ENCODE data around the gene CCBE1. TPM values are rescaled to one million over a fixed set of nuclear protein-coding genes. Genes with fewer than 3 reads are reported as not detected.

Gene CCBE1
- total RNA-seq, 1 donor from 2014 or later, result 1.8 TPM

DNA sequence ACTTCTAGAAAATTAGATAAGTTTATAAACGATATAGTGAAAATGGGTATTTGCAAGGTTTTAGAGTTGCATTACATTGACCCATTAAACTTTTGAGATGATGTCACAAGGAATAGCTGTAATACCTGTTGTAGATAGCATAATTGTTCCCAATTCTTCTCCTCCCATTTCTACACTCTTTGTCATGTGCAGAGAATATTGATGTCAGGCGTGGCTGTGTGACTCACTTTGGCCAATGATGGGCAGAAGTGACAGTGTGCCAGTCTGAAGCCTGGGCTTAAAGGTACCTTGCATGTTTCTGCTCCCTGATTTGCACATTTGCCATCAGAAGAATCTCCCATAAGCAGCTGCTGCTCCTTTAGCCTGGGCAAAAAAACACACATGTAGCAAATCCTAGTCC lies 26.9 kb upstream of the CCBE1 start:
- DNase-seq (ENCODE audit: low read depth), result no peak
- H3K4me3 ChIP-seq (ENCODE audit: low read depth, low read length), result no peak overlapping the region
- TF ChIP-seq, protein P1, sequence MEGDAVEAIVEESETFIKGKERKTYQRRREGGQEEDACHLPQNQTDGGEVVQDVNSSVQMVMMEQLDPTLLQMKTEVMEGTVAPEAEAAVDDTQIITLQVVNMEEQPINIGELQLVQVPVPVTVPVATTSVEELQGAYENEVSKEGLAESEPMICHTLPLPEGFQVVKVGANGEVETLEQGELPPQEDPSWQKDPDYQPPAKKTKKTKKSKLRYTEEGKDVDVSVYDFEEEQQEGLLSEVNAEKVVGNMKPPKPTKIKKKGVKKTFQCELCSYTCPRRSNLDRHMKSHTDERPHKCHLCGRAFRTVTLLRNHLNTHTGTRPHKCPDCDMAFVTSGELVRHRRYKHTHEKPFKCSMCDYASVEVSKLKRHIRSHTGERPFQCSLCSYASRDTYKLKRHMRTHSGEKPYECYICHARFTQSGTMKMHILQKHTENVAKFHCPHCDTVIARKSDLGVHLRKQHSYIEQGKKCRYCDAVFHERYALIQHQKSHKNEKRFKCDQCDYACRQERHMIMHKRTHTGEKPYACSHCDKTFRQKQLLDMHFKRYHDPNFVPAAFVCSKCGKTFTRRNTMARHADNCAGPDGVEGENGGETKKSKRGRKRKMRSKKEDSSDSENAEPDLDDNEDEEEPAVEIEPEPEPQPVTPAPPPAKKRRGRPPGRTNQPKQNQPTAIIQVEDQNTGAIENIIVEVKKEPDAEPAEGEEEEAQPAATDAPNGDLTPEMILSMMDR (conservative IDR thresholded peaks at IDR 0.05; ENCODE audit: low read depth, low read length), result no peak

GRCh38 chr18:59721931-59722330 lies 24.7 kb upstream of the CCBE1 start:
- TF ChIP-seq, protein P1 (conservative IDR thresholded peaks at IDR 0.05; ENCODE audit: low read depth, low read length), result no peak
- H3K4me3 ChIP-seq (ENCODE audit: low read depth, low read length), result no peak overlapping the region
- no peak for DNase-seq (ENCODE audit: low read depth)

DNA sequence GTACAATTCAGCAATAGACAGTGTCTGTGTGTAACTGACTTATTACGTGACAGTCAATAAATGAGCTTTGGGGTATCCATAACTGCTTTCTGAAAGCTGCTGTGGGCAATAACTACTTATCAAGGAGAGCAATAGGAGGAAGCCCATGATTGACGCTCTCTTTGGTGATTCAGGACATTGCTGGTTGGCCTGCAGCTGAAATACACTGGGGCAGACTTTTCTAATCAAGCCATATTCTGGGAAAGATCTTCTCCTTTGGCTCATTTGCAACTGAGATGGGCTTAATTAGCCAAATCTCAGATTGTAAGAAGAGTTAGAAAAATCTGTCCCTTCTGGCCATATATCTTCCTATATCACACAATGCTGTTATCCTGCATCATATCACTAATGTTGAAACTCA lies 24.0 kb upstream of the CCBE1 start:
- DNase-seq (ENCODE audit: low read depth), result no peak
- H3K4me3 ChIP-seq (ENCODE audit: low read depth, low read length), result no peak overlapping the region
- TF ChIP-seq, protein P1 (conservative IDR thresholded peaks at IDR 0.05; ENCODE audit: low read depth, low read length), result no peak

- TF ChIP-seq, protein P1 (conservative IDR thresholded peaks at IDR 0.05; ENCODE audit: low read depth, low read length), result no peak
- no peak overlapping the region for H3K4me3 ChIP-seq (ENCODE audit: low read depth, low read length)
- no peak for DNase-seq (ENCODE audit: low read depth)
Observed at GRCh38 chr18:59719544-59720181, 22.4 kb upstream of the CCBE1 start.

DNA sequence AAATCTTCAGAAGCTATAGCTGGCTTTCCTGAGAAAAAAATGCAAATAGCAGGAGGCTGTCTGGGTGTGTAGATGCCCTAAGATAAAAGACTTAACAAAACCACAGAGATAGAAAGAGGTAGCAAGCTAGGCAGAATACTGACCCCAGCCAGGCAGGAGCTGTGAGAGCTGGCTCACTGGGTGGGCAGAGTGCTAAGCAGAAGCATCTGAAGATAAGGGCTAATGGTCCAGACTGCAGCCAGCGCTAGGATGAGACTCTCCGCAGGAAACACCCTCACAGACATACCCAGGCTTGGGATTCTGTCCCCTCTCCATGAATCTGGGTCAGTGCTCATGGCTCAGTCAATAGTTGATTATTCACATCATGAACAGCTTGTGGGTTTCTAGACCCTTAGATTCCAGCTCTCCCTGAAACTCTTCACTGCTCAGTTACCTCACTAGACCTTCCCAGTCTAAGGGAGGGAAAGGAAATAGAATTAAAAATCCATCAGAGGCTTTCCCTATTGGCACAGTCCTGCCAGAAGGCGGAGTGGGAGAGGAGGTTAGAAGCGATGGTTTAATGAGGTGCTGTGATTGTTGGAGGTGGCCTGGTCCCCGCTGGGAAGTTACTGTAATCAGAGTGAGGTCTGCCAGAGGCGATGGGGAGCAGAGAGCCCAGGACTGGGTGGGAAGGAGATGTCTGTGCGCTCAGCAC lies 21.4 kb upstream of the CCBE1 start:
- H3K4me3 ChIP-seq (ENCODE audit: low read depth, low read length), result no peak overlapping the region
- TF ChIP-seq, protein P1 (conservative IDR thresholded peaks at IDR 0.05; ENCODE audit: low read depth, low read length), result no peak
- no peak for DNase-seq (ENCODE audit: low read depth)

DNA sequence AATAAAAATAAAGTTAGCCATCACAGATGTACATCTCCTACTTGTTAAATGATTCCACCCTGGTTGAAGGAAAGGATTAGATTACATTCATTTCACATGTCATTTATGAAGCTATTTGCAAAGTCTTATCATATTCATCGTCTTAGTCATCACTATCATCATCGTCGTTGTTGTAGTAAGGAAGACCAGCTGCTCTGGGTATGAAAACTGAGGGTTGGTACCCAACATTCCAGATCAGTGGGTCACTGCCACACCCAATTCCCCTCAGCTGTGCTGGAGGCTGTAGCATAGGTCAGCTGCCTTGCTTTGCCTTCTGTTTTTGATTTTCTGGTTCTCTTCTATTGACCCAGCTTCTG lies 20.9 kb upstream of the CCBE1 start:
- TF ChIP-seq, protein P1 (conservative IDR thresholded peaks at IDR 0.05; ENCODE audit: low read depth, low read length), result no peak
- DNase-seq (ENCODE audit: low read depth), result no peak
- no peak overlapping the region for H3K4me3 ChIP-seq (ENCODE audit: low read depth, low read length)

GRCh38 chr18:59717291-59717690 lies 20.1 kb upstream of the CCBE1 start:
- H3K4me3 ChIP-seq (ENCODE audit: low read depth, low read length), result no peak overlapping the region
- TF ChIP-seq, protein P1 (conservative IDR thresholded peaks at IDR 0.05; ENCODE audit: low read depth, low read length), result no peak
- no peak for DNase-seq (ENCODE audit: low read depth)

All from epithelial cell of proximal tubule (primary cell).